Activated naive CD8-positive, alpha-beta T cell treated with anti-CD3 and anti-CD28 coated beads, Interleukin-2, amount 10 ng/mL, durations not matched to agents 7 days and 5 days (primary cell): ENCODE data around the gene C2CD3. TPM values are rescaled to one million over a fixed set of nuclear protein-coding genes. Genes with fewer than 3 reads are reported as not detected.
"Not testable (repeated sequence)": the region's sequence is repeated elsewhere in the genome, so short reads cannot be mapped to it uniquely, and the experiment has no call there.

Experiments used
- ATAC-seq: fragments of 150-1000 bp; cut with Tn5 transposase; one replicate; pipeline ENCODE4 v1.10.0; 2021; ENCODE audit warnings: low read depth, moderate library complexity
- POLR2A ChIA-PET: fragments of 350-600 bp; sonication (Branson Sonifier 250); formaldehyde crosslinking; loops from one replicate; lab custom pipeline; 2021; ENCODE audit warnings: antibody characterized with exemption; lab: Charles Lee
- DNase-seq: peaks from one replicate; pipeline ENCODE4 v3.0.0; 2021
- H3K27ac Mint-ChIP-seq: one replicate; pipeline ENCODE4 v1.8.0; 2022; ENCODE audit warnings: mild to moderate bottlenecking, mixed read lengths
- H3K27me3 Mint-ChIP-seq: one replicate; pipeline ENCODE4 v1.8.0; 2022; ENCODE audit warnings: mild to moderate bottlenecking, moderate library complexity, mixed read lengths
- H3K36me3 Mint-ChIP-seq: one replicate; pipeline ENCODE4 v1.8.0; 2021; ENCODE audit warnings: mild to moderate bottlenecking, mixed read lengths
- H3K4me1 Mint-ChIP-seq: one replicate; pipeline ENCODE4 v1.8.0; 2021; ENCODE audit warnings: mixed read lengths
- H3K4me3 Mint-ChIP-seq: one replicate; pipeline ENCODE4 v1.8.0; 2022; ENCODE audit warnings: mild to moderate bottlenecking, moderate library complexity, mixed read lengths
- H3K9me3 Mint-ChIP-seq: one replicate; pipeline ENCODE4 v1.8.0; 2021; ENCODE audit warnings: mixed read lengths
- total RNA-seq, 2 experiments: library from RNA; stranded (reverse); gene quantifications; one replicate each; pipeline ENCODE4 v1.2.3, GENCODE V29; 2021

Gene C2CD3
- total RNA-seq, 2 experiments from 2014 or later: 36.2 to 37.6 TPM

DNA sequence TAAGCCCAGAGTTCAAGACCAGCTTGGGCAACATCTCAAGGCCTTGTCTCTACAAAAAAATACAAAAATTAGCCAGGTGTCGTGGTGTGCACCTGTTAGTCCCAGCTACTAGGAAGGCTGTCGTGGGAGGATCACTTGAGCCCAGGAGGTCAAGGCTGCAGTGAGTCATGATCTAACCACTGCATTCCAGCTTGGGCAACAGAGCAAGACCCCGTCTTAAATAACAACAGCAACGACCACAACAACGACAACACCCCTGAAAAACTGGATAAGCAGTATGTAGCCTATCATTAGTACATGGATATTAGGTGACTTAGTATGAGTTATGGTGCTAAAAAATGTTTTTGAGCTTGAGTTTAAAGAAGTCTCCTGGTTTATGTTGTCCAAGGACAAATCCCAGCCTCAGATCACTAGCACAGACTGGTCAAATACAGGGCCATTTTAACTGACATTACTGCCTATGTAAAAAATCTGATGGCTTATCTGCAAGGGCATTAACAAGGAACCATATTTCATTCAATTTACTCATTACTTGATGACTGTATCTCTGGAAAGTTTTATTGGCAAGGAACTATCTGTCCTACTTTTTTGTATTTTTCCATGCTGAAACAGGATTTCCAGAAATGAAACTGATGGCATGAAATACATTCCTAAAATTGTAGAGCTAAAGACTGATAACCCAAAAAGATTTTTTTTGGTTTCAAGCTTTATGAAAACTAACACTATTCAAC lies 23.4 kb downstream of the C2CD3 start:
- H3K27me3 Mint-ChIP-seq: no peaks in the 10 kb centered on the region
- POLR2A ChIA-PET: no interaction called here
- no peak overlapping the region for H3K27ac Mint-ChIP-seq
- H3K9me3 Mint-ChIP-seq: peaks cover 2% of the 10 kb centered on the region
- DNase-seq (no peak), ATAC-seq (no peak)
- peaks cover 11% of the 10 kb centered on the region for H3K4me1 Mint-ChIP-seq
- H3K36me3 Mint-ChIP-seq: peaks cover 20% of the 10 kb centered on the region
- H3K4me3 Mint-ChIP-seq: no peak overlapping the region

DNA sequence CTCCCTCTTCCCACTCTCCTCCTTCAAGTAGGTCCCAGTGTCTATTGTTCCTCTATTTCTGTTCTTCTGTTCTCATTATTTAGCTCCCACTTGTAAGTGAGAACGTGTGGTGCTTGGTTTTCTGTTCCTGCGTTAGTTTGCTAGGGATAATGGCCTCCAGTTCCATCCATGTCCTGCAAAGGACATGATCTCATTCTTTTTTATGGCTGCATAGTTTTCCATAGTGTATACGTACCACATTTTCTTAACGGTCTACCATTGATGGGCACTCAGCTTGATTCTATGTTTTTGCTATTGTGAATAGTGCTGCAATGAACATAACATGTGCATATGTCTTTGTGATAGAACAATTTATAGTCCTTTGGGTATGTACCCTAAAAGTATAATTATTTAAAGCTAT lies 26.2 kb downstream of the C2CD3 start:
- no peak overlapping the region for H3K27ac Mint-ChIP-seq
- H3K27me3 Mint-ChIP-seq: no peaks in the 10 kb centered on the region
- no peak overlapping the region for H3K4me3 Mint-ChIP-seq
- H3K4me1 Mint-ChIP-seq: peaks cover 10% of the 10 kb centered on the region
- POLR2A ChIA-PET: no interaction called here
- ATAC-seq: no peak
- no peak for DNase-seq
- H3K9me3 Mint-ChIP-seq: peaks cover 2% of the 10 kb centered on the region
- H3K36me3 Mint-ChIP-seq: peaks cover 21% of the 10 kb centered on the region

DNA sequence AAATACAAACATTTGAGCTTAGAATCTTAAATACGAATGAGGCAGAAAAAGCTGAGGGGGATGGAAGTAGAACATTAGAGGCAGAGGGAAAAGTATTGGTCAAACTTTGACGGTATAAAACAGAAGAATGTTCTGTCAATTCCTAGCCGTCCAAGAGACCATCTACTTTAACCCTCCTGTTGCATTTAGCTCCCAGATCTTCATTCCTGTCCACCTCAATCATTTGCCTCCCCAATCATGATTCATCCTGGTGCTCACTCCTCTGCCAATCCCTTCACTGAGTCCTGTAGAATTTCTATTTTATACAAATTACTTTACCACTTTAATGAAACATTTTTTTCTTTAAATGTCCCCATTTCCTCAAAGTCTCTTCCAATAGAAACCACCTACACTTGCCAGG lies 28.2 kb downstream of the C2CD3 start:
- Mint-ChIP-seq H3K4me3 (no peak overlapping the region), H3K36me3 (peaks cover 26% of the 10 kb centered on the region), H3K27me3 (no peaks in the 10 kb centered on the region), H3K4me1 (no peaks in the 10 kb centered on the region), H3K9me3 (peaks cover 2% of the 10 kb centered on the region), H3K27ac (no peak overlapping the region)
- POLR2A ChIA-PET: no interaction called here
- no peak for ATAC-seq
- no peak for DNase-seq

DNA sequence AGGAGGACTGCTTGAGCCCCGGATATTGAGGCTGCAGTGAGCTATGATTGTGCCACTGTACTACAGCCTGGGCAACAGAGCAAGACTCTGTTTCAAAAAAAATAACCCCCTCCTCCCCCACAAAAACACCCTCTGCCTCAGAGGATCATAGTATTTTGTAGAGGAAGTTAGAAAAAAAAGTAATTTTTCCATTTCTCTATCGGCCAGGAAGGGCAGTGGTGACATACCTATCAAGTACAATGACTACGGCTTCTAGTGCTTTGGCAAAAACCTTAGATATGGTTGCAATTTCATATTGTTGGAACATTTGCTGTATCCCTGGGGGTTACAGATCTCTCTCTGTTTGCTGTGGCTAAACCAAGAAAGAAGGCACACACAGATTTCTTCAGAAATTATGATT lies 28.9 kb downstream of the C2CD3 start:
- Mint-ChIP-seq H3K4me3 (no peak overlapping the region), H3K27ac (no peak overlapping the region), H3K27me3 (no peaks in the 10 kb centered on the region), H3K4me1 (no peaks in the 10 kb centered on the region), H3K9me3 (peaks cover 2% of the 10 kb centered on the region), H3K36me3 (peaks cover 25% of the 10 kb centered on the region)
- no peak for DNase-seq
- ATAC-seq: no peak
- POLR2A ChIA-PET: interaction anchor here (0.6 kb wide), 1 partner anchor 8 kb away, joined by 3 read pairs; no protein-coding TSS in a partner anchor

DNA sequence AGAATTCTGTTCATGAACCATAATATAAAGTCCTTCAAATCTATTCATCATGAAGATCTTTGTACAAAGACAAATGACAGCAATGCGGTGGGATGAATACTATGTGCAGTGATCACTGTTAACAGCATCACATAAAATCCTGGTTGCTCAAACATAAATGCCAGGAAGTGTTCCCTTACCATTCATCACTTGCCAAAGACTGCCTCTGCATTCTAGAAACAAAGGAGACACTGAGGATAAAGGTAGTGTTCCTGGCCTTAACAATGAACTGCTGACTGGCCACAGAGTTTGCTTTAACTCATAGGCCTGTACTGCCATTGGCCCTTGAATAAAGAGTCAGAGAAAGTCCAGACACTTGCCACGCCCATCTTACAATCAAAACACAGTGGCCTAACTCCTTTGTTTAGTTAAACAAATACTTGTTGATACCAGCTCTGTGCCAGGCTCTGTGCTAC lies 29.5 kb downstream of the C2CD3 start:
- Mint-ChIP-seq H3K27me3 (no peaks in the 10 kb centered on the region), H3K36me3 (peaks cover 27% of the 10 kb centered on the region), H3K4me3 (no peak overlapping the region), H3K4me1 (no peaks in the 10 kb centered on the region), H3K9me3 (peaks cover 2% of the 10 kb centered on the region), H3K27ac (no peak overlapping the region)
- ATAC-seq (no peak), DNase-seq (no peak)
- POLR2A ChIA-PET: no interaction called here

DNA sequence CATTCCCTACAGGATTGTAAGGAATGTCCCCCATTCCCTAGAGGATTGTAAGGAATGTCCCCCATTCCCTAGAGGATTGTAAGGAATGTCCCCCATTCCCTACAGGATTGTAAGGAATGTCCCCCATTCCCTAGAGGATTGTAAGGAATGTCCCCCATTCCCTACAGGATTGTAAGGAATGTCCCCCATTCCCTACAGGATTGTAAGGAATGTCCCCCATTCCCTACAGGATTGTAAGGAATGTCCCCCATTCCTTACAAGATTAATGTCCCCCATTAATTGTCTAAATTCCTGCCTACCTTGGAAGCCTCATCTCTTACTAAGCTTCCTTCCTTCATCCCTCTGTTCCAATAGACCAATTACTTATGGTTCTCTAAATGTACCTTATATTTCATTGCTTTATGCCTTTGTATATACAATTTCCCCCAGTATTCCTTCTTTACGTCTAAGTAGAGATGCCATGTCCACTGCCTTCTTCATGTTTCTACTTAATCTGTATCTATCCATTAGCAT lies 30.8 kb downstream of the C2CD3 start:
- H3K4me1 Mint-ChIP-seq, DNase-seq, H3K4me3 Mint-ChIP-seq, ATAC-seq, H3K27me3 Mint-ChIP-seq, POLR2A ChIA-PET, H3K27ac Mint-ChIP-seq, H3K9me3 Mint-ChIP-seq: not testable (repeated sequence)
- peaks cover 27% of the 10 kb centered on the region for H3K36me3 Mint-ChIP-seq

DNA sequence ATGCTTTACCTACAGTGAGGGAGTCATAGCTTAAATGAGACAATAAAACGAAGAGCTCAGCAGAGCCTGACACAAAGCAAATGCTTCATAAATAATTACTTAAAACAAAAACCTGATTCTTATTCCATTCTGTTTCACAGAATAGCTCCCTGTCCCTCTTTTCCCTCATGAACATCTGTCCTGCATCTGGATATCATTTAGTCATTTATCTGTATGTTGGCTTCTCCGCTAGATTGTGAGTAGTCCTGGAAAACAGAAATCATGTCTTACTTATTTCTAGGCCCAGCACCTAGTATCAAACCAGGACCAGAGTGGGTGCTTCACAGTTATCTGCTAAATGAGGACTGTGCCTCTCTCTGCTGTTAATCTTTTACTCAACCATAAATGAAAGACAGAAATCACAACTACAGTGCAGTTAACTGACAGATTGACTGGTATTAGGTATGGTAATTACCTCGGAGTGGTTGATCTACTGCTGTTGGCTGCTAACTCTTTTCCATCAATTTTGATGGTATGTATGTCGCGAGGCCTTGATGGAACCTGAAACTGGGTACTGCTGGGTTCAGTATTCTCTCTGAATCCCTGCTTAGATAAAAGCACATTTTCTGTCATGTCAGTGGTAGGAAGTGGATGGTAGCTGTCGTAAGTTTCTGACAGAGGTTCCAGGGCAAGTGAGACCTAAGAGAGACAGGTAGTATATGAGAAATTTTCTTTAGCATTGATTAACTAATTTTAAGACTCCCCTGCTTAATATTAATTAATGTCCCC lies 31.5 kb downstream of the C2CD3 start:
- no peaks in the 10 kb centered on the region for H3K4me1 Mint-ChIP-seq
- DNase-seq (no peak), ATAC-seq (no peak)
- peaks cover 25% of the 10 kb centered on the region for H3K36me3 Mint-ChIP-seq
- H3K9me3 Mint-ChIP-seq: no peaks in the 10 kb centered on the region
- H3K27ac Mint-ChIP-seq: no peak overlapping the region
- no peak overlapping the region for H3K4me3 Mint-ChIP-seq
- H3K27me3 Mint-ChIP-seq: no peaks in the 10 kb centered on the region
- POLR2A ChIA-PET: no interaction called here

DNA sequence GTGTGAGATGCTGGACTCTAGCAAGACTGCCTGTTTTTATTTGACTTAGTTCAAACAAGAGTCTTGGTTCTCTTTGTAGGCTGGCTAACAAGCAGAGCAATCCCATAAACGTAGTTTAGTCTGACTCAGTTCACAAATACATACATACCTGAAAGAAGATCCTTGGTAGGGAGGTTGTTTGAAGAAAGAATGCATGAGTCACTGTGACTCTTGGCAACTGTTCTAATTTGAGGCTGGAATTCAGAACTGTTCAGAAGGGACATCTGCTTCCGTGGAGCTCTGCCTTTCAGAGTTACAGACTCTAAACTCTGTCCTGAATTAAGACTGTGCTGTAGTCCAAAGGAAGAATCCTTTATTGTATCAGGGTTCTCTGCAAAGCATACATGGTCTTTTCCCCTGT lies 32.2 kb downstream of the C2CD3 start:
- Mint-ChIP-seq H3K36me3 (peaks cover 25% of the 10 kb centered on the region), H3K4me1 (no peaks in the 10 kb centered on the region), H3K9me3 (no peaks in the 10 kb centered on the region), H3K4me3 (no peak overlapping the region), H3K27ac (no peak overlapping the region), H3K27me3 (no peaks in the 10 kb centered on the region)
- POLR2A ChIA-PET: no interaction called here
- ATAC-seq (no peak), DNase-seq (no peak)

DNA sequence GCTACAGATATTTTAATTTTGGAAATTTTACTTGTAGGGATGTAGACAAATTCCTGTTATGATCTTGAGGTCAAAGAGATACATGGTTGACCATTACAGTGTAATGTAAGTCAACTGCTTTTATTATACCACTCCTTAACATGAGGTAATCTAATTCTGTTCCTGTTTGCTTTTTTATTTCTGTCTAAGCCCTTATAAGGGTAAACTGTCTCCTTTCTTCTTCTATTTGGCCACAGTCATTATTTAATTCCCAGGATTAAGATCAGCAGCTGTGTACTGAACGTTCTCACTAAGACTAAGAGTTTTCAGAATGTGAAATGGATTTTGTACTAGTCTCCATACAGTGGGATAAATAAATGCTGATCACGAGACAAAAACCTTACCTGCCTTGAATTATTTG lies 32.8 kb downstream of the C2CD3 start:
- Mint-ChIP-seq H3K36me3 (peaks cover 25% of the 10 kb centered on the region), H3K27ac (no peak overlapping the region), H3K9me3 (no peaks in the 10 kb centered on the region), H3K4me1 (no peaks in the 10 kb centered on the region), H3K27me3 (no peaks in the 10 kb centered on the region), H3K4me3 (no peak overlapping the region)
- DNase-seq: no peak
- POLR2A ChIA-PET: no interaction called here
- ATAC-seq: no peak

DNA sequence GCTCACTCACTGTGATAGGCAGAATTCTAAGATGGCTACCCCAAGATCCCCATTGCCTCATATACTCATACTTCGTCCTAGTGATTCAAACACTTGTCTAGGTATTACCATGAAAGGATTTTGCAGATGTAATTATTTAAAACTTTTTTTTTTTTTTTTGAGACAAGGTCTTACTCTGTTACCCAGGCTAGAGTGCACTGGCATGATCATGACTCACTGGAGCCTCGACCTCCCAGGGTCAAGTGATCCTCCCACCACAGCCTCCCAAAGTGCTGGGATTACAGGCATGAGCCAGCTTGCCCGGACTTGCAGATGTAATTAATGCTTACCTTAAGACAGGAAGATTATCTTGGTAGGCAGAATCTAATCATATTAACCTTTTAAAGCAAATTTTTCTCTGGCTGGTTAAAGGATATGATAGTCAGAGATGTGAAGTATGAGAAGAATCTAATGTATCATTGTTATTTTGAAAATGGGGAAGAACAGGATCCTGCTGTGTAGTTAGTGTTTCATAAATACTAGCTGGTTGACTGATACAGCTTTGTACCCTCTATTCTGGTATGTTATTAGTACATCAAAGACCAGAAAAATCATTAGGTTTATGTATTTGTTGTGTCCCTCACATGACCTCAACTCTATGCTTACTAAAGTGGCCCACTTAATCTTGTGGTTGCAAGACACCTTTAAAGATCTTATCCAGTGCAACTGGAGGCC lies 35.5 kb downstream of the C2CD3 start:
- POLR2A ChIA-PET: no interaction called here
- Mint-ChIP-seq H3K36me3 (peaks cover 48% of the 10 kb centered on the region), H3K27me3 (no peaks in the 10 kb centered on the region), H3K4me3 (no peak overlapping the region), H3K9me3 (no peaks in the 10 kb centered on the region), H3K4me1 (no peaks in the 10 kb centered on the region), H3K27ac (no peak overlapping the region)
- DNase-seq: no peak
- ATAC-seq: no peak

DNA sequence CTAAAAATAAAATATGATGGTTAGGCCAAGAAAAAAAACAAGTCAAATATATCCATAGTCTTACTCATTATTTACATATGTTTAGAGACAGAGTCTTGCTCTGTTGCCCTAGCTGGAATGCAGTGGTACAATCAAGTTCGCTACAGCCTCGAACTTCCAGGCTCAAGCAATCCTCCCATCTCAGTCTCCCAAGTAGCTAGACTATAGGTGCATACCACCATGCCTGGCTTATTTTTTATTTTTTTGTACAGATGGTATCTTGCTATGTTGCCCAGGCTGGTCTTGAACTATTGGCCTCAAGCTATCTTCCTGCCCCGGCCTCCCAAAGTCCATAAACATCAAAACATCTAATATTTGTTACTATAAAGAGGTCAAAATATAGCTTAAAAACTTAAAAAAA lies 36.1 kb downstream of the C2CD3 start:
- no peaks in the 10 kb centered on the region for H3K4me1 Mint-ChIP-seq
- peaks cover 50% of the 10 kb centered on the region for H3K36me3 Mint-ChIP-seq
- no peak for DNase-seq
- no peak overlapping the region for H3K27ac Mint-ChIP-seq
- H3K27me3 Mint-ChIP-seq: no peaks in the 10 kb centered on the region
- no peaks in the 10 kb centered on the region for H3K9me3 Mint-ChIP-seq
- no peak overlapping the region for H3K4me3 Mint-ChIP-seq
- ATAC-seq: no peak
- POLR2A ChIA-PET: no interaction called here

DNA sequence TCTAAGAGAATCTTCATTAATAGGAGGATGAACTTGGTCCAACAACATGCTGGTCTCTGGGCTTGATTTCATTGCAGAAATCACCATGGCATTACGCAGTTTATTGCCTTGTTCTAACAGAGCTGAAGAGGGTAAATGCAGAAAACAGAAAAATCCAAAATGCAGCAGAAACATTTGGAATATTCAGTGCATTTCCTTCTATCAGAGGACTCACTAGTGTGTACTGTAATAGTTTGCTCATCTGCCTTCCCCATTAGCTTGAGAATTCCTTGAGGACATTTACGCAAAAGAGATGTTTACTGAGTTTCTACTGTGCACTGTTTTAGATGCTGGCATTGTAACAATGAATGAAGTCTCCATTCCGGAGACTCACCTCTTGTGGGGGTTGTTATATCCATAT lies 37.4 kb downstream of the C2CD3 start:
- peaks cover 43% of the 10 kb centered on the region for H3K36me3 Mint-ChIP-seq
- no peak overlapping the region for H3K4me3 Mint-ChIP-seq
- no peak for DNase-seq
- POLR2A ChIA-PET: no interaction called here
- H3K27ac Mint-ChIP-seq: no peak overlapping the region
- no peaks in the 10 kb centered on the region for H3K9me3 Mint-ChIP-seq
- no peaks in the 10 kb centered on the region for H3K27me3 Mint-ChIP-seq
- H3K4me1 Mint-ChIP-seq: no peaks in the 10 kb centered on the region
- ATAC-seq: no peak

DNA sequence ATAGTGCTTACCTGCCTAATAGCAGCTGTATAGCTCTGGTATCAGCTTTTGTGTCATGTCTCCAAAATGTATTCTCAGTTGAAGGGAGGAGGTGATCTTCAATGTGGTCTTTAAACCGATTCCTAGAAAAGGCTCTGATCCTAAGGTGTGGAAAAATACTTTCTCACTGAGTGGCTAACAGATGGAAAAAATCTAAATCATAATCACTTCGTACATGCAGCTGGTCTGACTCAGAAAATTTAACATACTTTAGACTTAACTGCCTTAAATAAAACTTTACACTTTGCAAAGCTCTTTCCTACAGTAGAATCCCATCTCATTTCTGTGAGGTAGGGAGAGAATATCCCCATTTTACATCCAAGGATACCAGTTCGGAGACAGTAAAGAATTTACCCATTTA lies 38.0 kb downstream of the C2CD3 start:
- Mint-ChIP-seq H3K27me3 (no peaks in the 10 kb centered on the region), H3K27ac (no peak overlapping the region), H3K4me3 (no peak overlapping the region), H3K9me3 (no peaks in the 10 kb centered on the region), H3K36me3 (peaks cover 41% of the 10 kb centered on the region), H3K4me1 (no peaks in the 10 kb centered on the region)
- no peak for ATAC-seq
- no peak for DNase-seq
- POLR2A ChIA-PET: no interaction called here
